ENCODE data around the gene MED15. TPM values are rescaled to one million over a fixed set of nuclear protein-coding genes. Genes with fewer than 3 reads are reported as not detected.

Gene MED15
- total RNA-seq, 1 experiment from 2014 or later = 94.7 TPM

GRCh38 chr22:20601308-20601707 is 93.9 kb downstream of the MED15 start:
- intact Hi-C loops (cut with micrococcal nuclease; ENCODE audit: unreplicated experiment) = no loop called here
- no peaks in the 10 kb centered on the region for H3K9me3 ChIP-seq
- peaks cover 4% of the 10 kb centered on the region for H3K36me3 Mint-ChIP-seq (ENCODE audit: insufficient read depth, unreplicated experiment)
- no peak overlapping the region for H3K27ac Mint-ChIP-seq (ENCODE audit: unreplicated experiment)
- no peak for DNase-seq
- no peaks in the 10 kb centered on the region for H3K27me3 ChIP-seq (replicated peaks; ENCODE audit: control insufficient read depth, insufficient read depth, low read length)
- H3K4me1 Mint-ChIP-seq (ENCODE audit: low read depth, unreplicated experiment) = no peaks in the 10 kb centered on the region
- no peak overlapping the region for H3K4me3 ChIP-seq (ENCODE audit: low read depth, low read length)
- H3K4me1 ChIP-seq = peaks cover 8% of the 10 kb centered on the region; the same call in 1 of the 2 replicates
- no peak overlapping the region for H3K4me3 Mint-ChIP-seq (ENCODE audit: unreplicated experiment)
- ChIA-PET POLR2A (no interaction called here), CTCF (no interaction called here)
- no peaks in the 10 kb centered on the region for H3K27me3 Mint-ChIP-seq (ENCODE audit: insufficient read depth, unreplicated experiment)
- no peak for TF ChIP-seq CTCF (IDR thresholded peaks at IDR 0.05; ENCODE audit: insufficient read depth in 1 of 2, low read depth in 1 of 2, low read length in 1 of 2, severe bottlenecking in 1 of 2, unreplicated experiment in 1 of 2)
- no peaks in the 10 kb centered on the region for H3K9me3 Mint-ChIP-seq (ENCODE audit: unreplicated experiment)
- no TSS peak for BruUV-seq (replicated peaks)
- H3K36me3 ChIP-seq (ENCODE audit: control insufficient read depth, insufficient read depth, low read length) = no peaks in the 10 kb centered on the region

- no TSS peak for BruUV-seq (replicated peaks)
- H3K36me3 ChIP-seq (ENCODE audit: control insufficient read depth, insufficient read depth, low read length) = no peaks in the 10 kb centered on the region
- ChIA-PET POLR2A (no interaction called here), CTCF (interaction anchor here (0.7 kb wide), 1 partner anchor 96 kb away, joined by 3 read pairs; no protein-coding TSS in a partner anchor)
- H3K27me3 ChIP-seq (replicated peaks; ENCODE audit: control insufficient read depth, insufficient read depth, low read length) = no peaks in the 10 kb centered on the region
- no peak overlapping the region for H3K4me3 Mint-ChIP-seq (ENCODE audit: unreplicated experiment)
- no peaks in the 10 kb centered on the region for H3K27me3 Mint-ChIP-seq (ENCODE audit: insufficient read depth, unreplicated experiment)
- H3K9me3 Mint-ChIP-seq (ENCODE audit: unreplicated experiment) = no peaks in the 10 kb centered on the region
- TF ChIP-seq CTCF (IDR thresholded peaks at IDR 0.05; ENCODE audit: insufficient read depth in 1 of 2, low read depth in 1 of 2, low read length in 1 of 2, severe bottlenecking in 1 of 2, unreplicated experiment in 1 of 2) = no peak
- H3K4me1 Mint-ChIP-seq (ENCODE audit: low read depth, unreplicated experiment) = no peaks in the 10 kb centered on the region
- H3K27ac Mint-ChIP-seq (ENCODE audit: unreplicated experiment) = no peak overlapping the region
- no peak overlapping the region for H3K4me3 ChIP-seq (ENCODE audit: low read depth, low read length)
- intact Hi-C loops (cut with micrococcal nuclease; ENCODE audit: unreplicated experiment) = no loop called here
- no peak for DNase-seq
- H3K4me1 ChIP-seq = peaks cover 14% of the 10 kb centered on the region
- H3K9me3 ChIP-seq = no peaks in the 10 kb centered on the region
- H3K36me3 Mint-ChIP-seq (ENCODE audit: insufficient read depth, unreplicated experiment) = peaks cover 4% of the 10 kb centered on the region
Observed at GRCh38 chr22:20602609-20603164, 95.3 kb downstream of the MED15 start.

GRCh38 chr22:20604092-20604747 is 96.8 kb downstream of the MED15 start:
- CTCF ChIA-PET = no interaction called here
- BruUV-seq (replicated peaks) = no TSS peak
- intact Hi-C loops (cut with micrococcal nuclease; ENCODE audit: unreplicated experiment) = no loop called here

More at GRCh38 chr22:20604092-20604747, 96.8 kb downstream of the MED15 start:
- Histone ChIP-seq H3K27me3 (replicated peaks; ENCODE audit: control insufficient read depth, insufficient read depth, low read length) (no peaks in the 10 kb centered on the region), H3K9me3 (no peaks in the 10 kb centered on the region), H3K4me1 (peaks cover 14% of the 10 kb centered on the region), H3K36me3 (ENCODE audit: control insufficient read depth, insufficient read depth, low read length) (no peaks in the 10 kb centered on the region), H3K4me3 (ENCODE audit: low read depth, low read length) (no peak overlapping the region)
- Mint-ChIP-seq H3K27me3 (ENCODE audit: insufficient read depth, unreplicated experiment) (no peaks in the 10 kb centered on the region), H3K4me1 (ENCODE audit: low read depth, unreplicated experiment) (no peaks in the 10 kb centered on the region), H3K9me3 (ENCODE audit: unreplicated experiment) (no peaks in the 10 kb centered on the region), H3K4me3 (ENCODE audit: unreplicated experiment) (no peak overlapping the region), H3K27ac (ENCODE audit: unreplicated experiment) (no peak overlapping the region), H3K36me3 (ENCODE audit: insufficient read depth, unreplicated experiment) (peaks cover 4% of the 10 kb centered on the region)
- no peak for DNase-seq
- no peak for TF ChIP-seq CTCF (IDR thresholded peaks at IDR 0.05; ENCODE audit: insufficient read depth in 1 of 2, low read depth in 1 of 2, low read length in 1 of 2, severe bottlenecking in 1 of 2, unreplicated experiment in 1 of 2)
- POLR2A ChIA-PET = no interaction called here

All from Caco-2 (cell line).